A549 (cell line): ENCODE results near the gene ACAN. TPM values are rescaled to one million over a fixed set of nuclear protein-coding genes. Genes with fewer than 3 reads are reported as not detected.

Source experiments
- ATAC-seq, 2 experiments: fragments of 200-7000 bp in 1 of 2; fragments of >200 bp in 1 of 2; cut with Nextera tagmentation in 1 of 2; cut with Tn5 transposase in 1 of 2; 3 replicates each; pipeline versions ENCODE4 v1.8.0 to v1.9.1; 2018 to 2020; ENCODE audit warnings: mild to moderate bottlenecking in 1 of 2, moderate library complexity in 1 of 2
- CTCF ChIA-PET: fragments of 300-600 bp; sonication (Branson Sonifier 250); formaldehyde crosslinking; extraction: SDS; loops from one replicate; lab custom pipeline; 2021; ENCODE audit warnings: antibody characterized with exemption, inconsistent platforms; lab: Yijun Ruan, JAX
- POLR2A ChIA-PET: fragments of 350-600 bp; formaldehyde crosslinking; extraction: SDS; loops from one replicate; lab custom pipeline; 2021; ENCODE audit warnings: antibody characterized with exemption, inconsistent platforms; lab: Yijun Ruan, JAX
- DNase-seq, 2 experiments: peaks; one replicate each; pipeline versions ENCODE4 v3.0.0 to v3.0.0-alpha.2; 2011 to 2016; ENCODE audit warnings: low read depth in 1 of 2, low spot score in 1 of 2
- FAIRE-seq: peaks from 2 replicates; lab custom pipeline; 2011; peaks lifted over from hg19 to GRCh38; lab: Jason Lieb, UNC
- H3K27ac ChIP-seq, 2 experiments: fragments of >200 bp; sonication (Bioruptor Twin); formaldehyde crosslinking; 3 replicates each; pipeline ENCODE4 v1.5.1; 2016 to 2017
- H3K4me1 ChIP-seq: fragments of >200 bp; sonication (Bioruptor Twin); formaldehyde crosslinking; 3 replicates; pipeline ENCODE4 v1.6.1; 2016
- H3K4me2 ChIP-seq: fragments of >200 bp; sonication (Bioruptor Twin); formaldehyde crosslinking; 3 replicates; pipeline ENCODE4 v1.6.1; 2016
- H3K4me3 ChIP-seq: fragments of >200 bp; sonication (Bioruptor Twin); formaldehyde crosslinking; 3 replicates; pipeline ENCODE4 v1.5.1; 2016
- H3K9me3 ChIP-seq: fragments of >200 bp; sonication (Bioruptor Twin); formaldehyde crosslinking; 3 replicates; pipeline ENCODE4 v1.6.1; 2016
- BHLHE40 ChIP-seq: IDR thresholded peaks from 2 replicates; pipeline ENCODE4 v1.6.1; 2012; ENCODE audit warnings: low read depth, low read length, inconsistent platforms
- CHD4 ChIP-seq: fragments of 200-600 bp; sonication (generic); IDR thresholded peaks from 2 replicates; pipeline ENCODE4 v1.6.1; 2016; ENCODE audit warnings: antibody characterized with exemption, mild to moderate bottlenecking, borderline replicate concordance
- EHF ChIP-seq: fragments of 250-450 bp; sonication (Bioruptor Pico); IDR thresholded peaks from 2 replicates; pipeline ENCODE4 v1.5.0; 2020; ENCODE audit warnings: mild to moderate bottlenecking
- FOSL2 ChIP-seq, 2 experiments: fragments of 450-650 bp in 1 of 2; fragments of >200 bp in 1 of 2; sonication (Bioruptor Twin) in 1 of 2; formaldehyde crosslinking; IDR thresholded peaks; 2 replicates each; pipeline versions ENCODE4 v1.5.0 to v1.6.1; 2016 to 2020; ENCODE audit warnings: mild to moderate bottlenecking in 1 of 2, moderate library complexity in 1 of 2
- FOXS1 ChIP-seq: fragments of 250-450 bp; sonication (Bioruptor Pico); IDR thresholded peaks from 2 replicates; pipeline ENCODE4 v1.5.0; 2020; ENCODE audit warnings: mild to moderate bottlenecking, moderate library complexity
- HEYL ChIP-seq: fragments of 250-450 bp; sonication (Bioruptor Pico); IDR thresholded peaks from 2 replicates; pipeline ENCODE4 v1.8.0; 2021; ENCODE audit warnings: mild to moderate bottlenecking, moderate library complexity
- HOXB13 ChIP-seq: fragments of 250-450 bp; sonication (Bioruptor Pico); IDR thresholded peaks from 2 replicates; pipeline ENCODE4 v1.5.0; 2020; ENCODE audit warnings: low read depth, mild to moderate bottlenecking, moderate library complexity
- HOXB5 ChIP-seq: fragments of 250-450 bp; sonication (Bioruptor Pico); IDR thresholded peaks from 2 replicates; pipeline ENCODE4 v1.5.0; 2020; ENCODE audit warnings: mild to moderate bottlenecking, moderate library complexity
- JUNB ChIP-seq: fragments of >200 bp; sonication (Bioruptor Twin); formaldehyde crosslinking; IDR thresholded peaks from 2 replicates; pipeline ENCODE4 v1.6.1; 2016
- KDM1A ChIP-seq: fragments of 200-600 bp; sonication (generic); IDR thresholded peaks from 2 replicates; pipeline ENCODE4 v1.6.1; 2016; ENCODE audit warnings: low read depth, mild to moderate bottlenecking
- KDM5A ChIP-seq: fragments of 200-600 bp; sonication (generic); IDR thresholded peaks from 2 replicates; pipeline ENCODE4 v1.6.1; 2016; ENCODE audit warnings: antibody characterized with exemption, mild to moderate bottlenecking
- MAFK ChIP-seq: fragments of 450-650 bp; IDR thresholded peaks from 2 replicates; pipeline ENCODE4 v1.6.1; 2014; ENCODE audit not compliant: partially characterized antibody
- MYC ChIP-seq: IDR thresholded peaks from 2 replicates; pipeline ENCODE4 v1.6.1; 2012; ENCODE audit warnings: mild to moderate bottlenecking, inconsistent platforms, low read length, improper control_type of control experiment, borderline replicate concordance
- NFE2L2 ChIP-seq: fragments of 150-350 bp; conservative IDR thresholded peaks from 2 replicates; pipeline ENCODE4 v1.6.1; 2014; ENCODE audit warnings: low read length
- PHF8 ChIP-seq: fragments of 200-600 bp; sonication (generic); IDR thresholded peaks from 2 replicates; pipeline ENCODE4 v1.6.1; 2016; ENCODE audit warnings: low read depth, mild to moderate bottlenecking, antibody characterized with exemption, moderate library complexity, borderline replicate concordance
- POLR2A ChIP-seq: IDR thresholded peaks from 2 replicates; pipeline ENCODE4 v1.6.1; 2012; ENCODE audit warnings: mild to moderate bottlenecking, low read length
- RAD21 ChIP-seq, 2 experiments: fragments of >200 bp in 1 of 2; sonication (Bioruptor Twin) in 1 of 2; formaldehyde crosslinking in 1 of 2; IDR thresholded peaks in 1 of 2; conservative IDR thresholded peaks in 1 of 2; 2 replicates in 1 of 2; 3 replicates in 1 of 2; pipeline ENCODE4 v1.6.1; 2012 to 2018; ENCODE audit warnings: inconsistent platforms in 1 of 2
- RCOR1 ChIP-seq: fragments of 150-350 bp; IDR thresholded peaks from 2 replicates; pipeline ENCODE4 v1.6.1; 2014; ENCODE audit warnings: antibody characterized with exemption, low read length, low read depth
- RFX5 ChIP-seq: fragments of 450-650 bp; IDR thresholded peaks from 2 replicates; pipeline ENCODE4 v1.7.1; 2014; ENCODE audit warnings: antibody characterized with exemption, mild to moderate bottlenecking, moderate library complexity
- RNF2 ChIP-seq: fragments of 200-600 bp; sonication (generic); IDR thresholded peaks from 2 replicates; pipeline ENCODE4 v1.6.1; 2016; ENCODE audit warnings: low read depth, mild to moderate bottlenecking, antibody characterized with exemption, moderate library complexity, borderline replicate concordance
- SMC3 ChIP-seq: fragments of >200 bp; sonication (Bioruptor Twin); formaldehyde crosslinking; IDR thresholded peaks from 3 replicates; pipeline ENCODE4 v1.6.1; 2018; ENCODE audit warnings: inconsistent platforms
- TFCP2L1 ChIP-seq: fragments of 250-450 bp; sonication (Bioruptor Pico); IDR thresholded peaks from 2 replicates; pipeline ENCODE4 v1.5.0; 2021; ENCODE audit warnings: mild to moderate bottlenecking
- ZSCAN20 ChIP-seq: fragments of 250-450 bp; sonication (Bioruptor Pico); IDR thresholded peaks from 2 replicates; pipeline ENCODE4 v1.8.0; 2022; ENCODE audit warnings: mild to moderate bottlenecking, moderate library complexity
- WGBS: methylation state at CpG from one replicate; pipeline ENCODE4 v1.1.6; 2017; ENCODE audit errors: missing lambda C conversion rate; 5-methylcytosine and 5-hydroxymethylcytosine counted together
- polyA plus RNA-seq, 4 experiments: library from polyadenylated mRNA; depleted of rRNA in 3 of 4; stranded (reverse); fragments of >200 nt; fragmentation: RNase III in 1 of 4; extraction: RNeasy Plus Mini Kit Qiagen cat#74134 plus additional on column Dnase treatment in 1 of 4; gene quantifications; 2 replicates in 3 of 4; 3 replicates in 1 of 4; pipeline ENCODE4 v1.2.3, GENCODE V29; 2011 to 2017
- TF ChIP-seq, protein P1 (sequence below): fragments of >200 bp; sonication (Bioruptor Twin); formaldehyde crosslinking; IDR thresholded peaks from 3 replicates; pipeline ENCODE4 v1.6.1; 2016
- TF ChIP-seq, protein P2 (sequence below): IDR thresholded peaks from 2 replicates; pipeline ENCODE4 v1.6.1; 2012; ENCODE audit warnings: low read depth, borderline replicate concordance
- TF ChIP-seq, protein P3 (sequence below): fragments of 150-350 bp; IDR thresholded peaks from 2 replicates; pipeline ENCODE4 v1.6.1; 2014; ENCODE audit warnings: low read depth, mild to moderate bottlenecking, low read length
- TF ChIP-seq, protein P4 (sequence below): fragments of 450-650 bp; IDR thresholded peaks from 2 replicates; pipeline ENCODE4 v1.6.1; 2014; ENCODE audit warnings: antibody characterized with exemption
- TF ChIP-seq, protein P5 (sequence below): fragments of 250-450 bp; sonication (Bioruptor Pico); IDR thresholded peaks from 2 replicates; pipeline ENCODE4 v1.5.0; 2021; ENCODE audit warnings: mild to moderate bottlenecking, moderate library complexity, borderline replicate concordance

ACAN gene
- polyA plus RNA-seq, 2 of the 4 experiments (the other 2 are of a cell fraction), result 0.01 TPM; not detected in 1

DNA sequence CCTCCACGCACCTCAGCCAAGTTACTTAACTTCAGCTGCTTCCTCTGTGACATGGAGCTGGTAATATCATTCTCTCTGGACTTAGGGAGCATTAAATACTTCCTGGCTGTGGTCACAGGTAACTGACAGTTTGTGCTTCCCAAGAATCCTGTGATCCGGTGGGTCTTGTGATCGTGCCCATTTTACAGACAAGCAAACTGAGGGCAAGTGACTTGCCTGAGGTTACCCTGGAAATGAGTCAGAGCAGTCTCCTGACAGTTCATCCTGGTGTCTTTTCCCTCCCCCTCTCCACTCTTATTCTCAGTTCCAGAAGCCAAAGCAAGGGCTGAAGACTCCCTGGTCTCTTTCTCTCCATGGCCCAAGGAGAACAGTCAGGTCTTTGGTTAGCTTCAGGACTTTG lies 35.9 kb downstream of the ACAN start (continued):
- TF ChIP-seq, protein P1, sequence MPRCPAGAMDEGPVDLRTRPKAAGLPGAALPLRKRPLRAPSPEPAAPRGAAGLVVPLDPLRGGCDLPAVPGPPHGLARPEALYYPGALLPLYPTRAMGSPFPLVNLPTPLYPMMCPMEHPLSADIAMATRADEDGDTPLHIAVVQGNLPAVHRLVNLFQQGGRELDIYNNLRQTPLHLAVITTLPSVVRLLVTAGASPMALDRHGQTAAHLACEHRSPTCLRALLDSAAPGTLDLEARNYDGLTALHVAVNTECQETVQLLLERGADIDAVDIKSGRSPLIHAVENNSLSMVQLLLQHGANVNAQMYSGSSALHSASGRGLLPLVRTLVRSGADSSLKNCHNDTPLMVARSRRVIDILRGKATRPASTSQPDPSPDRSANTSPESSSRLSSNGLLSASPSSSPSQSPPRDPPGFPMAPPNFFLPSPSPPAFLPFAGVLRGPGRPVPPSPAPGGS, result no peak
- TF ChIP-seq NFE2L2 (no peak), KDM5A (no peak), MAFK (no peak)
- TF ChIP-seq, all 56 proteins: peak for 0

DNA sequence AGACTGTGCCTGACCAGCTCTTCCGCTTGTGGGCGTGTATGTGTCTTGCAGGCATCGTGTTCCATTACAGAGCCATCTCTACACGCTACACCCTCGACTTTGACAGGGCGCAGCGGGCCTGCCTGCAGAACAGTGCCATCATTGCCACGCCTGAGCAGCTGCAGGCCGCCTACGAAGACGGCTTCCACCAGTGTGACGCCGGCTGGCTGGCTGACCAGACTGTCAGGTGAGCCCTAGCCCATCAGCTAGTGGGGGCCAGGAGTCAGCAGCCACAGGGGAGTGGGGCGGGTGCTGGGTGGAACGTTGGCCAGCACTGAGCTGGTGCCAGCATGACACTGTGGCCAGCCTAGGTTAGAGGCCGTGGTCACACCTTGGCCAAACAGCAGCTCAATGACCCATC lies 36.7 kb downstream of the ACAN start:
- 72% methylated on average over 16 of the region's 16 CpGs for whole genome bisulfite sequencing
- no peak overlapping the region for H3K4me3 ChIP-seq
- no peak overlapping the region for H3K4me2 ChIP-seq
- POLR2A ChIA-PET, result no interaction called here
- no peak for FAIRE-seq
- H3K27ac ChIP-seq, result no peak overlapping the region
- H3K9me3 ChIP-seq, result no peaks in the 10 kb centered on the region
- CTCF ChIA-PET, result interaction anchor here (0.6 to 15.7 kb wide), 6 partner anchors 9 to 363 kb away, joined by 3 to 297 read pairs (median 3); no protein-coding TSS in a partner anchor
- ATAC-seq, result no peak
- no peak for DNase-seq
- H3K4me1 ChIP-seq, result no peaks in the 10 kb centered on the region; the same call in 2 of the 3 replicates
- TF ChIP-seq PHF8 (no peak), HOXB13 (CRISPR knock-in tag) (no peak), RCOR1 (no peak), FOSL2 (IDR thresholded peaks at IDR 0.05) (no peak), FOSL2 (CRISPR knock-in tag; IDR thresholded peaks at IDR 0.05) (no peak), BHLHE40 (no peak), RFX5 (no peak), HEYL (CRISPR knock-in tag) (no peak), MYC (no peak), SMC3 (no peak), EHF (no peak), CHD4 (no peak), RNF2 (no peak), POLR2A (no peak), NFE2L2 (no peak), FOXS1 (CRISPR knock-in tag) (no peak), KDM5A (no peak)
- TF ChIP-seq, protein P2, sequence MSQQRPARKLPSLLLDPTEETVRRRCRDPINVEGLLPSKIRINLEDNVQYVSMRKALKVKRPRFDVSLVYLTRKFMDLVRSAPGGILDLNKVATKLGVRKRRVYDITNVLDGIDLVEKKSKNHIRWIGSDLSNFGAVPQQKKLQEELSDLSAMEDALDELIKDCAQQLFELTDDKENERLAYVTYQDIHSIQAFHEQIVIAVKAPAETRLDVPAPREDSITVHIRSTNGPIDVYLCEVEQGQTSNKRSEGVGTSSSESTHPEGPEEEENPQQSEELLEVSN, result no peak
- TF ChIP-seq, protein P3, sequence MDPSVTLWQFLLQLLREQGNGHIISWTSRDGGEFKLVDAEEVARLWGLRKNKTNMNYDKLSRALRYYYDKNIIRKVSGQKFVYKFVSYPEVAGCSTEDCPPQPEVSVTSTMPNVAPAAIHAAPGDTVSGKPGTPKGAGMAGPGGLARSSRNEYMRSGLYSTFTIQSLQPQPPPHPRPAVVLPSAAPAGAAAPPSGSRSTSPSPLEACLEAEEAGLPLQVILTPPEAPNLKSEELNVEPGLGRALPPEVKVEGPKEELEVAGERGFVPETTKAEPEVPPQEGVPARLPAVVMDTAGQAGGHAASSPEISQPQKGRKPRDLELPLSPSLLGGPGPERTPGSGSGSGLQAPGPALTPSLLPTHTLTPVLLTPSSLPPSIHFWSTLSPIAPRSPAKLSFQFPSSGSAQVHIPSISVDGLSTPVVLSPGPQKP, result no peak
- TF ChIP-seq, all 56 proteins: peak for 0

DNA sequence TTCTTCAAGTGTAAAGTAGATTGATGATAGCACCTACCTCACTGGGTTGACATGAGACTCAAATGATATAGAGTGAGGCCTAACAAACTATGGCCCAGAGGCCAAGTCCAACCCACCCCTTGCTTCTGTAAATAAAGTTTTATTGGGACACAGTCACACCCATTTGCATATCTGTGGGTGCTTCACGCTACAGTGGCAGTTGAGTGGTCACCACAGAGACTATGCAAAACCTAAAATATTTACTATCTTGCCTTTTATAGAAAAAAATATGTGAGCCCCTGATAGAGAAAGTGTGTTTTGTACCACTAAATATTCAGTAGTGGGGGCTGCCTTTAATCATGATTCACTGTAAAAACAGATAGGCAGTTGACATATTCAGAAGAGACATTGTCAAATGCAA lies 38.0 kb downstream of the ACAN start:
- ChIA-PET CTCF (interaction anchor here (1.4 to 15.7 kb wide), 4 partner anchors 19 to 203 kb away, joined by 3 to 297 read pairs (median 4); partner anchors contain the start of gene ISG20), POLR2A (no interaction called here)
- ATAC-seq (no peak), FAIRE-seq (no peak), DNase-seq (no peak)
- 87% methylated on average over 1 of the region's 1 CpG for WGBS
- H3K4me1 ChIP-seq, result no peaks in the 10 kb centered on the region
- H3K4me3 ChIP-seq, result no peak overlapping the region
- H3K27ac ChIP-seq, result no peak overlapping the region
- H3K9me3 ChIP-seq, result no peaks in the 10 kb centered on the region
- no peak overlapping the region for H3K4me2 ChIP-seq
- TF ChIP-seq, protein P2, result no peak
- TF ChIP-seq, protein P4, sequence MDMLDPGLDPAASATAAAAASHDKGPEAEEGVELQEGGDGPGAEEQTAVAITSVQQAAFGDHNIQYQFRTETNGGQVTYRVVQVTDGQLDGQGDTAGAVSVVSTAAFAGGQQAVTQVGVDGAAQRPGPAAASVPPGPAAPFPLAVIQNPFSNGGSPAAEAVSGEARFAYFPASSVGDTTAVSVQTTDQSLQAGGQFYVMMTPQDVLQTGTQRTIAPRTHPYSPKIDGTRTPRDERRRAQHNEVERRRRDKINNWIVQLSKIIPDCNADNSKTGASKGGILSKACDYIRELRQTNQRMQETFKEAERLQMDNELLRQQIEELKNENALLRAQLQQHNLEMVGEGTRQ, result no peak
- no peak for TF ChIP-seq HOXB5
- TF ChIP-seq JUNB, result no peak
- TF ChIP-seq, protein P5, sequence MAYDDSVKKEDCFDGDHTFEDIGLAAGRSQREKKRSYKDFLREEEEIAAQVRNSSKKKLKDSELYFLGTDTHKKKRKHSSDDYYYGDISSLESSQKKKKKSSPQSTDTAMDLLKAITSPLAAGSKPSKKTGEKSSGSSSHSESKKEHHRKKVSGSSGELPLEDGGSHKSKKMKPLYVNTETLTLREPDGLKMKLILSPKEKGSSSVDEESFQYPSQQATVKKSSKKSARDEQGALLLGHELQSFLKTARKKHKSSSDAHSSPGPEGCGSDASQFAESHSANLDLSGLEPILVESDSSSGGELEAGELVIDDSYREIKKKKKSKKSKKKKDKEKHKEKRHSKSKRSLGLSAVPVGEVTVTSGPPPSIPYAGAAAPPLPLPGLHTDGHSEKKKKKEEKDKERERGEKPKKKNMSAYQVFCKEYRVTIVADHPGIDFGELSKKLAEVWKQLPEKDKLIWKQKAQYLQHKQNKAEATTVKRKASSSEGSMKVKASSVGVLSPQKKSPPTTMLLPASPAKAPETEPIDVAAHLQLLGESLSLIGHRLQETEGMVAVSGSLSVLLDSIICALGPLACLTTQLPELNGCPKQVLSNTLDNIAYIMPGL, result no peak
- TF ChIP-seq RFX5, result no peak
- no peak for TF ChIP-seq KDM1A
- TF ChIP-seq TFCP2L1, result no peak
- TF ChIP-seq ZSCAN20, result no peak
- TF ChIP-seq RAD21 (conservative IDR thresholded peaks at IDR 0.05 in 1 of 2, IDR thresholded peaks at IDR 0.05 in 1 of 2), result no peak
